Amniotic epithelial cell (primary cell): Measurements from ENCODE around the gene PPP1R3D.
"Not testable (repeated sequence)": the region's sequence is repeated elsewhere in the genome, so short reads cannot be mapped to it uniquely, and the experiment has no call there.

Experiments
- DNase-seq: peaks from one replicate; pipeline ENCODE4 v3.0.0-alpha.2; 2010; ENCODE audit warnings: low read depth

PPP1R3D gene

GRCh38 chr20:59912609-59913008 lies 27.5 kb downstream of the PPP1R3D start:
- DNase-seq = peak; percentile 29

- no peak for DNase-seq
Measured at GRCh38 chr20:59911041-59911440, 29.1 kb downstream of the PPP1R3D start.

GRCh38 chr20:59908855-59909254 lies 31.2 kb downstream of the PPP1R3D start:
- no peak for DNase-seq

- DNase-seq = no peak
Measured at GRCh38 chr20:59903621-59904020, 36.5 kb downstream of the PPP1R3D start.

GRCh38 chr20:59902470-59902869 lies 37.6 kb downstream of the PPP1R3D start:
- no peak for DNase-seq

- DNase-seq = no peak
Measured at GRCh38 chr20:59895908-59896307, 44.2 kb downstream of the PPP1R3D start.

- DNase-seq = no peak
Measured at GRCh38 chr20:59891581-59891980, 48.5 kb downstream of the PPP1R3D start.

GRCh38 chr20:59890035-59890434 lies 50.1 kb downstream of the PPP1R3D start:
- not testable (repeated sequence) for DNase-seq

- DNase-seq = no peak
Measured at GRCh38 chr20:59888050-59888449, 52.1 kb downstream of the PPP1R3D start.
